ENCODE data around the gene ZNF599. TPM values are rescaled to one million over a fixed set of nuclear protein-coding genes. Genes with fewer than 3 reads are reported as not detected.
A peak's percentile ranks its signal among the peaks of the same experiment; 100 is the strongest.

ZNF599 gene
- total and polyA plus RNA-seq, 8 donors: 6.4 to 15.5 (median 14.0) TPM

DNA sequence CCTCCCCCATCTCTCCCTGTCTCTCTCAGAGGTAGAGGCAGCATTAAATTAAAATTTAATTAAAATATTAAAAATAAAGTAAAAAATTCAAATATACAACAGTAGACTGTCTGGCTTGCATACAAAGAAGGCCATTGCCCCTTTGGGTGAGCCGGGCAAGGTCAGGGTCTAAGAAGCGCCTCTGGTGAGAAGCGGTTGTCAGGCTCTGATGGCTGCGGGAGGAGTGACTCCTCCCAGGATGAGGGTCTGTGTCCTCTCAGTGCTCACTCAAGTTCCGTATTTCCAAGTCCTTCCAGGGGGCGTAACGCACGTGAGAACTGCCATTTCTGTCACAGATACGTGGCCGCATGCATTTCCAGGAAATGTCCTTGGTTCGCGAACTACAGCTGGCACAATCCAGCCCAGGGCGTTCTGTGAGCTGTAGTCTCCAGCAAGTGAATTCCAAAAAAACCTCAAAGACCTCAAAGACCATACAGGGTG lies 39.7 kb downstream of the ZNF599 start:
- peak; percentile 16 for ATAC-seq
- intact Hi-C loops (cut with DNase I): no loop called here

DNA sequence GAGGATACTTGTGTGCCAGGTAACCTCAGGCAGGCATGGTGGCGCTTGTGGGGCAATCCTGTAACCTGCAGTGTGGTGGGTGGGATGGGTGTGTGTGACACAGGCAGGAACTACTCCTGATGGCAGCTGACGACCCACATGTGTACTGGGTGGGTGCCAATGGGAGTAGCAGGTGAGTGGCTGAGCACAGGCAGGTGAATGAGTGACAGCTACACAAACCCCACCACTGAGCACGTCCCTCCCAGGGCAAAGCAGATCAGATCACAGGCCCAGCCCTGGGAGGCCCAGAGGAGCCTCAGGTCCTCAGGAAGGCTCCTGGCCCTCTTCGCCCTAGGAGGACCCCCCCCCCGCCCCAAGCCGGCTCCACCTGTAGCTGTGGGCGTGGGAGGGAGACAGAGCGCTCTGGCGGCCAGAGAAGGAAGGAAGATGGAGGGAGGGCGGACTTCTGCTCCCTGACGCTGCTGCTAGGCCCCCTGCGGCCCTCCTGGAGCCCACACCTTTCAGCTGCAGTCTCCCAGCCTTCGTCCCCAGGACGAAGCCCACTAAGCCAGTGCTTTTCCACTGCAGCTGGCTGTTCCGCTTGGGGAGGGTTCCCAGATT lies 40.3 kb downstream of the ZNF599 start:
- Histone ChIP-seq H3K4me3 (peak overlapping the region; percentile 61 to 68), H3K27me3 (no peaks in the 10 kb centered on the region), H3K9me3 (peaks cover 5 to 14% of the 10 kb centered on the region in 2 donors), H3K4me1 (peaks cover 5 to 28% of the 10 kb centered on the region in 2 donors), H3K27ac (peak overlapping the region; percentile 92 to 97), H3K36me3 (peaks cover 0 to 11% of the 10 kb centered on the region in 2 donors)
- ATAC-seq (no peak), DNase-seq (peak in 1 of 4 donors; percentile 27)
- TF ChIP-seq, protein P1, sequence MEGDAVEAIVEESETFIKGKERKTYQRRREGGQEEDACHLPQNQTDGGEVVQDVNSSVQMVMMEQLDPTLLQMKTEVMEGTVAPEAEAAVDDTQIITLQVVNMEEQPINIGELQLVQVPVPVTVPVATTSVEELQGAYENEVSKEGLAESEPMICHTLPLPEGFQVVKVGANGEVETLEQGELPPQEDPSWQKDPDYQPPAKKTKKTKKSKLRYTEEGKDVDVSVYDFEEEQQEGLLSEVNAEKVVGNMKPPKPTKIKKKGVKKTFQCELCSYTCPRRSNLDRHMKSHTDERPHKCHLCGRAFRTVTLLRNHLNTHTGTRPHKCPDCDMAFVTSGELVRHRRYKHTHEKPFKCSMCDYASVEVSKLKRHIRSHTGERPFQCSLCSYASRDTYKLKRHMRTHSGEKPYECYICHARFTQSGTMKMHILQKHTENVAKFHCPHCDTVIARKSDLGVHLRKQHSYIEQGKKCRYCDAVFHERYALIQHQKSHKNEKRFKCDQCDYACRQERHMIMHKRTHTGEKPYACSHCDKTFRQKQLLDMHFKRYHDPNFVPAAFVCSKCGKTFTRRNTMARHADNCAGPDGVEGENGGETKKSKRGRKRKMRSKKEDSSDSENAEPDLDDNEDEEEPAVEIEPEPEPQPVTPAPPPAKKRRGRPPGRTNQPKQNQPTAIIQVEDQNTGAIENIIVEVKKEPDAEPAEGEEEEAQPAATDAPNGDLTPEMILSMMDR (IDR thresholded peaks at IDR 0.05): no peak
- intact Hi-C loops (cut with DNase I): no loop called here

More for the DNA sequence above, 39.7 kb downstream of the ZNF599 start:
- Histone ChIP-seq H3K27me3 (no peaks in the 10 kb centered on the region), H3K4me3 (peak overlapping the region; percentile 61 to 68), H3K27ac (peak overlapping the region; percentile 92 to 97), H3K36me3 (peaks cover 0 to 17% of the 10 kb centered on the region in 2 donors), H3K4me1 (peaks cover 5 to 28% of the 10 kb centered on the region in 2 donors), H3K9me3 (peaks cover 8 to 20% of the 10 kb centered on the region in 2 donors)
- TF ChIP-seq, protein P1 (IDR thresholded peaks at IDR 0.05): no peak
- DNase-seq: peak in 2 of 4 donors; percentile 59 to 85

DNA sequence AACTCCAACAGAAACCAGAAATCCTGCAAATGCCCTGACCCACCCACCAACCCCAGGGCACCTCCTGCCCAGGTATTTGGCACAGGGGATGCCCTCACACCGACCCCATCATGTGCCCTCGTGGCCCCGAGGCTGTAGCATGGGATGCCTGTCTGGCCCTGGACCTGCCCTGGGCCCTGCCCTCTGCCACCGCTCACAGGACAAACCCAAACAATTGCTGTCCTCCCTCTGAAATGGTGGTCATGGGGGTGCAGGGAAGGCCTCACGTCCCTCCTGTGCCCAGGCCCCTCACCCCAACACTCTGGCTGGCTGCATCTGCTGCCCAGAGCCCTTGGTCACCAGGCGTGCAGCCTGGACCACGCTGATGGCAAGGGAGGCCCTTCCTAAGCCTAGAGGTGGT lies 41.1 kb downstream of the ZNF599 start:
- intact Hi-C loops (cut with DNase I): no loop called here
- Histone ChIP-seq H3K4me3 (no peak overlapping the region), H3K27ac (no peak overlapping the region), H3K4me1 (peaks cover 5 to 28% of the 10 kb centered on the region in 2 donors), H3K27me3 (no peaks in the 10 kb centered on the region), H3K9me3 (peaks cover 0 to 6% of the 10 kb centered on the region in 2 donors), H3K36me3 (peaks cover 0 to 4% of the 10 kb centered on the region in 2 donors)
- DNase-seq (no peak), ATAC-seq (no peak)
- TF ChIP-seq, protein P1 (IDR thresholded peaks at IDR 0.05): no peak

DNA sequence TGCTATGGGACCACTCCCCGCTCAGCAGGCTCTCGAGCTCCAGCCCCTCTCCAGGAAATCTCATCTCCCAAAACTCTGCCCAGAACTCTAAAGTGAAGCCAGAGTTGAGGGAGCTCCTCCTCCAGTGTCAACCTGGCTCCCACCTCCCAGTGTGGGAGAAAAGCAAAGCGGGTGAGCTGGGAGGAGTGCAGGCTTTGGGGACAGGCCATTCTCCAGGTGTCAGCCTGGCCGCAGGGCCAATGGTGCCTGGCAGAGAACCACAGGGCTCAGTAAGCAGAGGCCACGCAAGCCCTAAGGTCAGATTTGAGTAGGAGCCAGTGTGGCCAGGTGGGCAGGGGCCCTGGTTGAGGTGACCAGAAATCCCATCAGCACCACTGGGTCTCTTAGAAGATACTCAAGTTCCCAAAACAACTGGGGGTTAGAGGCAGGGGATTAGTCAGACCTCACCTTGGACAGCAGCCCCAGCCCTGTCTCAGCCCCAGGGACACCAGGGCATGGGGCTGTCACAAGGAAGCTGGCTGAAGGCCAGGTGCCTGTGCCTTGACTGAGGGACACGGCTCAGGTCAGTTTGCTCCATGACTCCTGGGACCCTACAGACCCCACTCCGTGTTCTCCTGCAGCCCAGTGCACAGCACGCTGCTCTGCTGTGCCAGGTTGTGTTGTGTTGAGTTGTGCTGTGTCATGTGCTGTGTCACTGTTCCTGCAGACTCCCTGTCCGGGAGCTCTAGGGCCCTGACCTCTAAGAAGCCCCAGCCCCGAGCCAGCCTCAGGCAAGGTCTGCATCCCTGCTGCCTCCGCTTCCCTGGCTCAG lies 41.8 kb downstream of the ZNF599 start:
- no peaks in the 10 kb centered on the region for H3K36me3 ChIP-seq
- peaks cover 0 to 2% of the 10 kb centered on the region in 2 donors for H3K9me3 ChIP-seq
- no peak overlapping the region for H3K4me3 ChIP-seq
- ATAC-seq (no peak), DNase-seq (peak in 1 of 4 donors; percentile 63)
- no peaks in the 10 kb centered on the region for H3K27me3 ChIP-seq
- no peak overlapping the region for H3K27ac ChIP-seq
- peaks cover 5 to 28% of the 10 kb centered on the region in 2 donors for H3K4me1 ChIP-seq
- TF ChIP-seq, protein P1 (IDR thresholded peaks at IDR 0.05): no peak
- intact Hi-C loops (cut with DNase I): no loop called here

DNA sequence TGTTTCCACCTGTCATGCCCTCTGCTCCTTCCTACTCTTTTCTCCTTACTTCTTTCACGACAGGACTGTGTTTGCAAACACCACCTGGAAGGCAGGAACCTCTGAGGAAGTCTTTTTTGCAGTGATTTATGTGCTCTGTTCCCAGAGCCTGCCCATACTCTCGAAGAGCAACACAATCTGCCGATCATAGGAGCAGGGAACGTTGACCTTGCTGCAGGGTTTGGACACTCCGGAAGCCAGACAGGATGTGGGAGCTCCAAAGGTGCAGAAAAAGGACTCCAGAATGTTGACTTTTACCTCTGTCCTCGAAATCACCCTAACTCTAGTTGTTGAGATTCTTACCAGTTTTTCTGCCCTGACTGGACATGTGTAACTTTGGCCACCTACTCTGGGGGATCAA lies 47.6 kb downstream of the ZNF599 start:
- Histone ChIP-seq H3K9me3 (no peaks in the 10 kb centered on the region), H3K27ac (no peak overlapping the region), H3K36me3 (no peaks in the 10 kb centered on the region), H3K4me3 (no peak overlapping the region), H3K4me1 (no peaks in the 10 kb centered on the region), H3K27me3 (no peaks in the 10 kb centered on the region)
- TF ChIP-seq, protein P1 (IDR thresholded peaks at IDR 0.05): no peak
- DNase-seq: no peak
- no peak for ATAC-seq
- intact Hi-C loops (cut with DNase I): no loop called here
